Gastrocnemius medialis (tissue), 4 donors: Measurements from ENCODE around the gene ITGB1. TPM values are rescaled to one million over a fixed set of nuclear protein-coding genes. Genes with fewer than 3 reads are reported as not detected.
"Not testable (repeated sequence)": the region's sequence is repeated elsewhere in the genome, so short reads cannot be mapped to it uniquely, and the experiment has no call there.

Experiments used
- ATAC-seq, 2 donors: fragments of 150-250 bp; one replicate each; pipeline ENCODE4 v1.9.1; 2016
- DNase-seq, 2 donors: peaks; one replicate each; pipeline ENCODE4 v3.0.0-alpha.2; 2019
- H3K27ac ChIP-seq, 4 donors: fragments of 200-600 bp; sonication (generic); 1 replicate in 1 of 4; 2 replicates in 3 of 4; pipeline ENCODE4 v1.5.1; 2016 to 2018; ENCODE audit warnings: mild to moderate bottlenecking in 2 of 4, moderate library complexity in 1 of 4
- H3K27me3 ChIP-seq, 3 donors: fragments of 200-600 bp; sonication (generic) in 2 of 3; 1 replicate in 1 of 3; 2 replicates in 2 of 3; pipeline versions ENCODE4 v1.5.1 to v1.6.0; 2016 to 2019; ENCODE audit warnings: mild to moderate bottlenecking in 1 of 3, moderate library complexity in 1 of 3
- H3K36me3 ChIP-seq, 2 donors: fragments of 200-600 bp; sonication (generic) in 1 of 2; one replicate each; pipeline ENCODE4 v1.5.1; 2017 to 2018
- H3K4me1 ChIP-seq, 2 donors: fragments of 200-600 bp; sonication (generic) in 1 of 2; one replicate each; pipeline ENCODE4 v1.5.1; 2016 to 2017; ENCODE audit warnings: mild to moderate bottlenecking in 2 of 2
- H3K4me3 ChIP-seq, 4 donors: fragments of 200-600 bp; sonication (generic) in 3 of 4; 1 replicate in 1 of 4; 2 replicates in 3 of 4; pipeline ENCODE4 v1.5.1; 2016 to 2019; ENCODE audit warnings: mild to moderate bottlenecking in 2 of 4
- H3K9me3 ChIP-seq, 3 donors: fragments of 200-600 bp; sonication (generic) in 2 of 3; 1 replicate in 1 of 3; 2 replicates in 2 of 3; pipeline ENCODE4 v1.5.1; 2016 to 2019
- POLR2A ChIP-seq, 2 donors: fragments of 450-650 bp; IDR thresholded peaks; one replicate each; pipeline ENCODE4 v1.6.1; 2017; ENCODE audit warnings: antibody characterized with exemption in 2 of 2, mild to moderate bottlenecking in 2 of 2, moderate library complexity in 2 of 2
- in situ Hi-C, 4 donors: fragments of 200-750 bp; cut with MboI; loops; one replicate each; pipeline versions ENCODE4 v1.15.0 to v1.8.0; 2017; ENCODE audit warnings: low sequenced_read_pairs in 4 of 4
- intact Hi-C: fragments of 100-400 bp; cut with DNase I; formaldehyde crosslinking; loops from one replicate; pipeline ENCODE4 v1.15.1; 2023; ENCODE audit warnings: low total_unique reads
- total RNA-seq, 4 donors: library from RNA; depleted of rRNA; stranded (reverse); fragments of >200 nt; gene quantifications; one replicate each; pipeline versions ENCODE4 v1.1.0 to v1.2.3, GENCODE V29; 2016
- TF ChIP-seq, protein P1 (sequence below), 5 experiments: fragments of 450-650 bp in 3 of 5; fragments of 200-600 bp in 2 of 5; sonication (generic) in 2 of 5; IDR thresholded peaks in 4 of 5; conservative IDR thresholded peaks in 1 of 5; 1 replicate in 4 of 5; 2 replicates in 1 of 5; pipeline ENCODE4 v1.5.1; 2016 to 2019; ENCODE audit warnings: antibody characterized with exemption in 5 of 5, mild to moderate bottlenecking in 3 of 5, moderate library complexity in 3 of 5

Gene ITGB1
- total RNA-seq, 4 donors from 2014 or later, result 242 to 379 (median 368) TPM

DNA sequence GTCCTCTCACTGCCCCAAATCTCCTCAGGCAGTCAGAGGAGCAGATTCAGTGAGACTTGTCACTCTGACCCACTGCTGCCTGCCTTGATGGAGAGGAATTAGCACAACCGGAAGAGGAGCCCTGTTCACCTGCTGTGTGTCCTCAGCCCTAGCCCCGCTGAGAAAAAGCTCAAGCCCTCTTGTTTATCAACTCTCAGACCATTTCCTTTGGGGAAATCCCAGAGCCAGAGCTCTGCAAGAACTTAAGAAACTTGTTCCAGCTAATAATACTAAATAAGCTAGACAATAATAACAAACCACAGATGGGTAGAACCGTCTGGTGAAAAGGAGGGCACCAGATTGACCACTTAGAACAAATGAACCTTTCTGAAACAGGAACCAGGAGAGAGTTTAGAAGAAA lies 37.7 kb upstream of the ITGB1 start:
- intact Hi-C loops, result no loop called here
- Histone ChIP-seq H3K36me3 (no peaks in the 10 kb centered on the region), H3K4me1 (no peaks in the 10 kb centered on the region), H3K9me3 (peaks cover 0 to 8% (median 0%) of the 10 kb centered on the region in 3 donors), H3K27ac (peak overlapping the region in 3 of 4 donors; percentile 18 to 40 (median 33)), H3K27me3 (no peaks in the 10 kb centered on the region), H3K4me3 (no peak overlapping the region)
- no peak for TF ChIP-seq POLR2A (IDR thresholded peaks at IDR 0.05)
- TF ChIP-seq, protein P1, sequence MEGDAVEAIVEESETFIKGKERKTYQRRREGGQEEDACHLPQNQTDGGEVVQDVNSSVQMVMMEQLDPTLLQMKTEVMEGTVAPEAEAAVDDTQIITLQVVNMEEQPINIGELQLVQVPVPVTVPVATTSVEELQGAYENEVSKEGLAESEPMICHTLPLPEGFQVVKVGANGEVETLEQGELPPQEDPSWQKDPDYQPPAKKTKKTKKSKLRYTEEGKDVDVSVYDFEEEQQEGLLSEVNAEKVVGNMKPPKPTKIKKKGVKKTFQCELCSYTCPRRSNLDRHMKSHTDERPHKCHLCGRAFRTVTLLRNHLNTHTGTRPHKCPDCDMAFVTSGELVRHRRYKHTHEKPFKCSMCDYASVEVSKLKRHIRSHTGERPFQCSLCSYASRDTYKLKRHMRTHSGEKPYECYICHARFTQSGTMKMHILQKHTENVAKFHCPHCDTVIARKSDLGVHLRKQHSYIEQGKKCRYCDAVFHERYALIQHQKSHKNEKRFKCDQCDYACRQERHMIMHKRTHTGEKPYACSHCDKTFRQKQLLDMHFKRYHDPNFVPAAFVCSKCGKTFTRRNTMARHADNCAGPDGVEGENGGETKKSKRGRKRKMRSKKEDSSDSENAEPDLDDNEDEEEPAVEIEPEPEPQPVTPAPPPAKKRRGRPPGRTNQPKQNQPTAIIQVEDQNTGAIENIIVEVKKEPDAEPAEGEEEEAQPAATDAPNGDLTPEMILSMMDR (IDR thresholded peaks at IDR 0.05 in 4 of 5, conservative IDR thresholded peaks at IDR 0.05 in 1 of 5), result no peak
- in situ Hi-C loops, result no loop called here
- ATAC-seq, result no peak
- DNase-seq, result no peak

DNA sequence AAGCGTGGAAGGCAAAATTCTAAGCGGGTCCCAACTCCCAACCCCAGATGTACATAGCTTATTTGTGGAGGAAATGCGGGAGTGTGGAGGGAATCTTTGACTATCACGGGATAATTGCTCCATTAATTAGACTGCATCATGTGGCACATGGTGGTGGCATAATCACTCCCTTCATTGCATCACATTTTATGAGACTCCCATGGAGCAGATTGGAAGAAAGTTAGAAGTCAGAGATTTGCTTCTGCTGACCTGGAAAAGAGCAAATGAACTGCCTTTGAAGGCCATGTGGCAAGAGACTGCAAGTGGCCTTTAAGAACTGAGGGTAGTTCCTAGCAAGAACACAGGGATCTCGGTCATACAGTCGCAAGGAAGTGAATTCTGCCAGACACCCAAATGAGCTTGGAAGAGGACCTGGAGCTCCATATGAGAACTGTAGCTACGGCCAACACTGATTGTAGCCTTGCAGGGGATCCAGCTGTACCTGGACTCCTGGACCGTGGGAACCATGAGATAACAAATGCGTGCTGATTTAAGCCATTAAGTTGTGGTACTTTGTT lies 37.1 kb upstream of the ITGB1 start:
- no peaks in the 10 kb centered on the region for H3K4me1 ChIP-seq
- intact Hi-C loops, result no loop called here
- DNase-seq (no peak), ATAC-seq (no peak)
- in situ Hi-C loops, result no loop called here
- no peaks in the 10 kb centered on the region for H3K27me3 ChIP-seq
- TF ChIP-seq POLR2A (IDR thresholded peaks at IDR 0.05), result no peak
- H3K4me3 ChIP-seq, result no peak overlapping the region
- H3K36me3 ChIP-seq, result no peaks in the 10 kb centered on the region
- peaks cover 0 to 5% (median 0%) of the 10 kb centered on the region in 3 donors for H3K9me3 ChIP-seq
- H3K27ac ChIP-seq, result peak overlapping the region in 3 of 4 donors; percentile 18 to 40 (median 33)

DNA sequence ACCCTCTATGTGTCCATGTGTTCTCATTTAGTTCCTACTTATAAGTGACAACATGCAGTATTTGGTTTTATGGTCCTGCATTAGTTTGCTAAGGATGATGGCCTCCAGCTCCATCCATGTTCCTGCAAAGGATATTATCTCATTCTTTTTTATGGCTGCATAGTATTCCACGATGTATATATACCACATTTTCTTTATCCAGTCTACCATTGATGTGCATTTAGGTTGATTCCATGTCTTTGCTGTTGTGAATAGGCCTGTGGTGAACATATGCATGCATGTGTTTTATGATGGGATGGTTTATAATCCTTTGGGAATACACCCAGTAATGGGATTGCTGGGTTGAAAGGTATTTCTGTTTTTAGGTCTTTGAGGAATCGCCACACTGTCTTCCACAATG lies 36.6 kb upstream of the ITGB1 start:
- DNase-seq, H3K4me3 ChIP-seq, H3K27me3 ChIP-seq, H3K36me3 ChIP-seq, in situ Hi-C loops, H3K9me3 ChIP-seq, ATAC-seq, intact Hi-C loops, H3K27ac ChIP-seq, H3K4me1 ChIP-seq: not testable (repeated sequence)

DNA sequence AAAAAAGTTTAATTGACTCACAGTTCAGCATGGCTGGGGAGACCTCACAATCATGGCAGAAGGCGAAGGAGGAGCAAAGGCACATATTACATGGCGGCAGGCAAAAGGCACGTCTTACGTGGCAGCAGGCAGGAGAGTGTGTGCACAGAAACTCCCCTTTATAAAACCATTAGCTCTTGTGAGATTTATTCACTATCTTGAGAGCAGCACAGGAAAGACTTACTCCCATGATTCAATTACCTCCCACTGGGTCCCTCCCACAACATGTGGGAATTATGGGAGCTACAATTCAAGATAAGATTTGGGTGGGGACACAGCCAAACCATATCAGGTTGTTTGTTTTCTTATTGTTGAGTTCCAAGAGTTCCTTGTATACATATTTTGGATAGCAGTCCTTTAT lies 34.3 kb upstream of the ITGB1 start:
- ATAC-seq, DNase-seq, H3K4me3 ChIP-seq, intact Hi-C loops, H3K27ac ChIP-seq, in situ Hi-C loops, H3K4me1 ChIP-seq, H3K27me3 ChIP-seq, H3K9me3 ChIP-seq, H3K36me3 ChIP-seq: not testable (repeated sequence)

DNA sequence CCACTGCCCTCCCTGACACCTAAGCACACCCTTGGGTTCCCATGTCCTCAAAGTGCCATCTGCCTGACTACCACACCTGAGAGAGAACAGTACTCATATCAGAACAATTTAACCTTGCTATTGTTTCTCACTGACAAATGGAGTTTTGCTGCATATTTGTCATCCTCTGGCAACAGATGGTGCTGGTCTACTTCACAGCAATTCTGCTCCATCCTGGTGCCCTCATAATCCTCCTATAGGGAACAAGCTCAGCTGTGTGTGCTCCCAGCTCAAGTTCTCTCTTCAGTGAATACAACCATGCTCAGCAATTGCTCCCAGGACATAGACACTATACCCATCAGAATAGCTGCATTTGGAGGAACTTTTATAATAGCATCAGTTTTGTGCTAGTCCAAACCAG lies 32.8 kb upstream of the ITGB1 start:
- DNase-seq, result no peak
- H3K27ac ChIP-seq, result no peak overlapping the region
- H3K4me3 ChIP-seq, result no peak overlapping the region
- intact Hi-C loops, result no loop called here
- no peak for TF ChIP-seq POLR2A (IDR thresholded peaks at IDR 0.05)
- TF ChIP-seq, protein P1 (IDR thresholded peaks at IDR 0.05 in 4 of 5, conservative IDR thresholded peaks at IDR 0.05 in 1 of 5), result no peak
- ATAC-seq, result no peak
- no peaks in the 10 kb centered on the region for H3K4me1 ChIP-seq
- H3K9me3 ChIP-seq, result no peaks in the 10 kb centered on the region
- in situ Hi-C loops, result no loop called here
- no peaks in the 10 kb centered on the region for H3K27me3 ChIP-seq
- no peaks in the 10 kb centered on the region for H3K36me3 ChIP-seq

DNA sequence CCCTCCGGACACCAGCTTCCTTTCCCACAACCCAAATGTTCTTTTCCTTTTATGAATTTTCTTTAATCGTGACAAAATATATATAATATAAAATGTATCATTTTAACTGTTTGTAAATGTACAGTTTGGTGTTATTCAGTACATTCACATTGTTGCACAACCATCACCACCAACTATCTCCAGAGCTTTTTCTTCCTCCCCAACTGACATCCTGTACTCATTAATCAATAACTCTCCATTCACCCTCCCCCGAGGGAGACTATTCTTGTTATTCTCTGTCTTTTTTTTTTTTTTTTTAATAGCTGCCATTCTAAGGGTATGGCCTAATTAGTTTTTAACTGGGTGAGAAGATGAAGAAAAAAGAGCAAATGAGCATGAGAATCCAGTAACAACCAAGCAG lies 30.6 kb upstream of the ITGB1 start:
- intact Hi-C loops, result no loop called here
- in situ Hi-C loops, result no loop called here
- ATAC-seq (no peak), DNase-seq (no peak)
- H3K4me1 ChIP-seq, result no peaks in the 10 kb centered on the region
- TF ChIP-seq, protein P1 (IDR thresholded peaks at IDR 0.05 in 4 of 5, conservative IDR thresholded peaks at IDR 0.05 in 1 of 5), result no peak
- TF ChIP-seq POLR2A (IDR thresholded peaks at IDR 0.05), result no peak
- H3K4me3 ChIP-seq, result no peak overlapping the region
- no peaks in the 10 kb centered on the region for H3K9me3 ChIP-seq
- no peaks in the 10 kb centered on the region for H3K27me3 ChIP-seq
- H3K27ac ChIP-seq, result no peak overlapping the region
- H3K36me3 ChIP-seq, result no peaks in the 10 kb centered on the region
